HK-2 (cell line): ENCODE measurements around the gene KCNH1.

Experiments used
- DNase-seq: peaks from one replicate; pipeline ENCODE4 v3.0.0-alpha.2; 2018; ENCODE audit not compliant: unreplicated experiment

KCNH1 gene

DNA sequence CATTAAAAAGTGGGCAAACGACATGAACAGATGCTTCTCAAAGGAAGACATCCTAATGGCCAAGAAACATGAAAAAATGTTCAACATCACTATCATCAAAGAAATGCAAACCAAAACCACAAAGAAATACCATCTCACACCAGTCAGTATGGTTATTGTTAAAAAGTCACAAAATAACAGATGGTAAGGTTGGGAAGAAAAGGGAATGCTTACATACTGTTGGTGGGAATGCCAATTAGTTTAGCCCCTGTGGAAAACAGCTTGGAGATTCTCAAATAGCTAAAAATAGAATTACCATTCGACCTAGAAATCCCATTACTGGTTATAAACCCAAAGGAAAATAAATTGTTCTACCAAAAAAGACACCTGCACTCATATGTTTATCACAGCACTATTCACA is 369.4 kb downstream of the KCNH1 start:
- DNase-seq, result no peak

DNA sequence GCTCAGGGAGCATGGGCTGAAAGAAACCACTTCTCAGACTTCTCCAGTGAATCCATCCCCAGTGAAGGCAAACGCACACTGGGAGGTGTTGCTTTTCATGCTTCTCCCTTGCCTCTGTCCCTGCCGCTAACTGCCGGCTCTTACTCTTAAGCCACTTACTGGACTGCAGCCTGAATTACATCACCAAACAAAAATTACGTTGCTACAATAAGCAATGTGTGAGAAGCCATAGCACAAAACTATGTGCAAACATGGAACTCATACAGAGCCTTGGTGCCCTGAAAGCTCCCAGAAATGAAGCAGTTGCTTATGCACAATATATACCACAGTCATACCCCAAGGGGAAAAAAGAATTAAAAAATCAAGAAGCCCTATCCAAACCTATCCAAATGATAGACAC is 375.2 kb downstream of the KCNH1 start:
- no peak for DNase-seq

DNA sequence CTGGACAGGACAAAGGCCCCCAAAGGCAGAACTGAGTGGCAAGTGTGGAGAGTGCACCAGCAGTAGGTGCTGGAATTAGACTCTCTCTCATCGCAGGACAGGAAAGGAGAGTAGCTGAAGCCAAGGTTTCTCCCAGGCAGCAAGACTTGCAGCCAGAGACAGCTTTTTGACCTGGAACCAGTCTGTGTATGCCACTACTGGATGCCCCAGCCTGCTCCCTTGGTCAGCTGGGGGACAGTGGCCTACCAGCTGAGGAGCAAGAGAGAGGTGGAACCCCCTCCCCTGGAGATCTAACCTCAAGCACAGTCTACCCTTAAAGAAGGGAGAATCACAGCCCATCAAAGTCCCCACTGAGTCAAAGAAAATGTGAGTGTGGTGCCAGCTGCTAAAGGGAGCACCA is 375.7 kb downstream of the KCNH1 start:
- DNase-seq, result no peak

DNA sequence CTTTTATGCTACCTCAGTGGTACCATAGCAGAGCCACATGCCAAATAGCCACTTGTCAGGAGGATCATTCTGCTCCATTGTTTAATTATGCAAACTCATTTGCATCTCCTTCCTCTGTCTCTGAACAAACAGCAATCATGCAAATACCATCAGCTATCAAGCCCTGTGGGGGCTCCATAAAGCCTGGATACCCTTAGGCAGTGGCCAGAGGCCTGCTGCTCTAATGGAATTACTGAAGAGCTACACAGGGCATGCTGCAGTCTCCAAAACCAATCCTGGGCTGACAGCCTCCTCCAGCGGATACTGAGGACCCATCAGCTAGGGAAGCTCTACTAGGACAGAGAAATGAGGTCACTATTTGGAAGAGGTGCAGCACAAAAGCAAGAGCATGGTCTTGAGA is 376.3 kb downstream of the KCNH1 start:
- no peak for DNase-seq

DNA sequence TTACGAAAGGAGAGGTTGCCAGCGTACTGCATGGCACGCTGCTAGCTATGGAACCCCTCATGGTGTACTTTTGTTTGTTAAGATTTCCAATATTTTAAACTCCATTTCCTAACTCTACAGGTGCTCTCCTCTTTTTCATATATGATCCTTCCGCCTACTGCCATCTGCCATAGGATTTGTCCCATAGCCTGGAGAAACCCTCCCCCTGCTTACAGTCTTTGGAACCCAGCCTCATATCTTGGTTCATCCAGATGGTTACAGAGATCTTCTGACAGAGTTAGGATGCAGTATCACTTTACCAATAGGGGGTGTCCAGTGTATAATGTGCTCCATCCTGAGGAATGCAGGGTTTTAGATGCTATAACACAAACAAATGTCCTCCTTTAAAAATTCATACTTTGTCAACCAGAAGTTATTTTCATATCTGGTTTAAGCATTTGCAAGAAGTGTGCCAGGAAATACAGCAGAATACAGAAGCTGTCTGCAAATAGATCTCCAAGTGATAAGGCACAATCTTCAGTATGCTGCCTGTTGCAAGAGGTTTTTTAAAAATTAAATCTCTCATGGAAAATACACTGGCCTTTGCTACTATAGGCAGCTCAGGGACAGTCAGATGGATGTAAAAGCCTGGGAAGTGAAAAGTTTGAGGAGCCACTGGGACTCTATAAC is 377.8 kb downstream of the KCNH1 start:
- no peak for DNase-seq

DNA sequence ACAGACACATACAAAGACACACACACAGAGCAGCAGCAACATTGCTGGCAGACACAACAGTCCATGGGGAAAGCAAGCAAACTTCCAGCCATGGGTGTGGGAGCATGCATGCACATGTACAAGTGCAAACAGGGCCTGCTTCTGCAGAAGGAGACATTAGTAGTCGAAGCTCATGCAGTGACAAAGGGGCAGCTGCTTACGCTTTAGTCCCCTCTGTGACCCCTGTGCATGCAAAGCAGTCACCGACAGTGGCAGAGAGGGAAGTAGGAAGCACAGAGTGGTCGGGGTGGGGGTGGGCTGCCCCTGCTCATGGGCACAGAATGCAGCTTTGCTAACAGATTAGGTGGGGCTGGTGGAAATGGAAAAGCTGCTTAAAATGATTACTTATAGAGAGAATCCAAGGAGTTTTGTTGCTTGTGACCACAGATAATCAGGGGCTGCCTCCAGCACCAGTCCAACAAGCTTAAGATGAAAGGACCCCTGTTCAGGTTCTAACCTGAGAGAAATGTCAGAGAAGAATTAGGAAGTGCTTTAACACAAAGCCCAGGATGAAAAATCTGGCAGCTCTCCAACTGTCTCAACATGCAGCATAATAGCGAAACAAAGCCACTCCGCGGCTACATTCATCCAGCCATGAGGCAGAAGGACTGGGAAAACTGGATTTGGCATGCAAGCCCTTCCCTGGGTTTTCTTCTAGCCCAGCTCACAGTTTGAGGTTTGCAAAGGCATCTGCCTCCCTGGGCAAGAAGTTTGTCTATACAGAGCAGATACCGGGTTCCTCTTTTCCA is 378.9 kb downstream of the KCNH1 start:
- no peak for DNase-seq

DNA sequence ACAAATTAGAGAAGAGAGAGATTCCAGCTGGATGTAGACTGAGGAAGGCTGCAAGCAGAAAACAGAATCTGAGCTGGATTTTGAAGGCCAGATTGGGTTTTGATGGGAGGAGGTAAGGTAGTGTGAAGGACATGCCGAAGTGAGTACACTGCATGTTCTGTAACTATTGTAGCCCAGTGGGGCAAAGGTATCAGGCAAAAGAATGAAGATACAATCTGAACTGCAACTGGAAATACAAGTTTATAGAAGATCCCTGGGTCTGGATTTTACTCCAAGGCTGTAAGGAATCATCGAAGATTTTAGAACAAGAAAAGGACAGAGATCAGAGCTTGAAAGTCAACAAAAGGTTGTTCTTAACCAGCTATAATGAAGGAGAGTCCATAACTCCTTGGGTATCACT is 382.0 kb downstream of the KCNH1 start:
- DNase-seq, result no peak

DNA sequence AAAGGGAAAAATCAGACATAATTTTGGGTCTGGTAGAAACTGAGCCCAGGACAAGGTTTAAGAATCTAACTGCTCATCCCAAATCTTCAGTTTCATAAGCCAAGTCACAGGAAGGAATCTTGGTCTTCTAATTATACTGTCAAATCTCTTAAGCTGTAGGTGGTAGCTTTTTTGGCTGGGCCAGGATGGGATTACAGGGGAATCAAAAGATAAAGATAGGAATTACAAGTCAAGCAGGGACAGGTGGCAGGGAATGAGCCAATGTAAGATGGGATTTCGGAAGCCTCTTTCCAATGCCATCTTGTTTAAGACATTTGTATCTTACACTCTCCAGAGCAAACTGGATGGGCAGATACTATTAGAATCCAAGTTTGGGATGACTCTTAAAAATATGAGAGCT is 383.5 kb downstream of the KCNH1 start:
- DNase-seq, result no peak

DNA sequence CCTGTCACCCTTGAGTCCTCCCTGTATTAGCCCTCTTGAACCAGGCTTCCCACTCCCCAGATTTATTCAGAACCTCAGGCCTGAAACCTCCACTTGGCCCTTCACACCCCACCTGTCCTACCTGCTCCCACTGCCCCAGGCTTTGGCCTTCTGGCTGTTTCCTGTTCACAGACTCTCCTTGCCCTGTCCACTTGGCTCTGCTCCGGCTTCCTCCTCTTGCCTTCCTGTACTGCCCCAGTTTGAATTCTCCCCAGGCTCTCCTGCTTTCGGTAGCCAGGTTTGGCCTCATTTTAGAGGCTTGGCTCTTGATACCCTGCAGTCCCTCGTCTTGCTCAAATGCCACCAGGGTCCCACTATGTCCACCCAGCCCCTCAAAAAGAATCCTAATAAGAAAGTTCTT is 385.2 kb downstream of the KCNH1 start:
- DNase-seq, result no peak

DNA sequence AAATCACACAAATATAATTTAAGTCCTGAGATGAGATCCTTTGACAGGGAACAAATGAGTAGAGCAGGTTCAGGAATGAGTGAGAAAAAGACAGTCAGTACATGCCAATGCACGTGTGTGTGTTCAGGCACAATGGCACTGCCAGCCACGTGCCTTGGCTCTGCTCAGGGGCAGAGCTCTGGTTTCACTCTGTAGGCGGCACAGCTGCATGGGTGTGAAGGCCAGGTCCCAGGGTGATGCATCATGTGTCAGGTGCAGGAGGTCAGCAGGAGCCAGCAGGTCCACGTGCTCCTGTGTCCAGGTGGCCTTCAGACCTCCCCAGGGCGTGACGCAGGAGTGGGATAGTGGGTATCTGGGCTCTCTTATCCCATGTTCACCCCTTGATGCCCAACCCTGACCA is 386.1 kb downstream of the KCNH1 start:
- no peak for DNase-seq

DNA sequence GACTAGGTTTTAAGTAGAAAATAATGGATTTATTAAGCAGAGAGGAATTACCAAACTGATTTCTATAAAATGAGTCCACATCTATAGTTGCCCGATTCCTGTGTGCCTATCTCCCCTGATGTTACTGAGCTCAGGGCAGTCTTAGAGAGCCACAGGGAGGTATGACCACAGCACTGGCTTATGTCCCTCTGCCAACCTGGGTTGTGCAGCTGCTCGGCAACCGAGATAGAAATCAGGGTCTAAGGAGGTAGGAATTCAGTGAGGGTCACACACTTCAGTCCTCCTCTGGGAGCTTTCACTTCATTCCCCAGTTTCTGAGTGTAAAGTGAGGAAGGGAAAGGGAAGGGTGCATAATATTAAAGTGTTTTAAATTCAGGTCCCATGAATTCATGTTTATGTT is 386.8 kb downstream of the KCNH1 start:
- DNase-seq, result no peak

DNA sequence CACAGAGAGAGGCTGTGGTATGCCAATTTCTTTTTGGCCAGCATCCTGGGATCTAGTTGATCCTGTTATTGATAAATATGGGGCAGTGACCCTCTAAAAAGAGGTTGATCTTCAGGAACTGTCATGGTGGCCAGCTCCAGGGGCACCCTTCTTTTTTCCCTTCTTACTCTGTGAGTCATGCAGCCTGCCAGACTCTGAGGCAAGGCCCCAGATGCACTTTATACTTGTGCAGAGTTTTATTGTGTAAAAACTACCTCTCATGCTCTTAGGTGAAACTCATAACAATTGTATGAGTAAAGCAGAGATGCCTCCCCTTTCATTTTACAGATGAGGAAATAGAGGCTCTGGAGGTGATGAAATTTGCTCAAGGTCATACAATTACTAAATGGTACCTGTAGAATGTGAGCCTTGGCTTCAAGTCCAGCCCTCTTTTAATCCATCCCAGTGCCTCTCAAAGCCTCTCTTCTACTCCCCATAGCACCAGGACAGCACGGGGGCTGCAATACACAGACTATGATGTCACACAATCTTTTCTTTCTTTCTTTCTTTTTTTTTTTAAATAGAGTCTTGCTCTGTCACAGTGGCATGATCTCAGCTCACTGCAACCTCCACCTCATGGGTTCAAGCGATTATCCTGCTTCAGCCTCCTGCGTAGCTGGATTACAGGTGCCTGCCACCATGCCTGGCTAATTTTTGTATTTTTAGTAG is 387.8 kb downstream of the KCNH1 start:
- no peak for DNase-seq

DNA sequence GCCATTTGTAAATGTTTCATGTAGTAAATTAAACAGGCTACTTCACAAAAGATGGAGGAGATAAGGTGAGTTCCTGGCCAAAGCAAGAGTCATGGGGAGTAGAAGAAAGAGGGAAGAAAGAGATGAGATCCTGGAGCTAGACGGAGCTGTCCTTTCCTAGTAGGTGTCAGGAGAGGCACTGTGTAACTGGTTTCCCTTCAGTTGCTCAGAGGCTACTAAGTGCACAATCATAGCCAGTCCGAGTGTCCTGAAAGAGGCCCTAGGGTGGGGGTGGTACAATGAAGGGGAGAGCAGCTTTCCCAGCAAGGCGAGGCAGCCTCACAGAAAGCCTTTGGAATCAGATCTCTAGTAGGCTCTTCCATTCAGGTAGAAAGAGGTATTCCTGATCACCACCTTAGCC is 390.9 kb downstream of the KCNH1 start:
- DNase-seq, result no peak

DNA sequence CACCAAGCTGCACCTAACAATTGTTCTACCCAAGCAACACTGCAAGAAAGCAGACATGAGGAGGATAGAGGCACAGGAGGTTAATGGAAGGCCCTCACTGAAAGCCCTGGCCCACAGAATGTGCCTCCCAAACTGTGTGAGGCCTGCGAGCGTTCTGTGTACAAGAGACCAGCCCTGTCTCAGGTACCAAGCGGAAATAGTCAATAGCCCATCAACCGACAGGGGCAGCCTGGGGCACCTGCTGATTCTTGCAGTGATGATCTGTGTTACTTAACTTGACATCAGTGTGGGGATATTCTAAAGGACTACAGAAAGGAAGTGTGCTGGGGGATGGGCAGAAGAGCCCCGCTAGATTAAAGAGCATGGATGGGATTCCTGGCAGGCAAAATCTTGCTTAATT is 392.4 kb downstream of the KCNH1 start:
- DNase-seq, result no peak

DNA sequence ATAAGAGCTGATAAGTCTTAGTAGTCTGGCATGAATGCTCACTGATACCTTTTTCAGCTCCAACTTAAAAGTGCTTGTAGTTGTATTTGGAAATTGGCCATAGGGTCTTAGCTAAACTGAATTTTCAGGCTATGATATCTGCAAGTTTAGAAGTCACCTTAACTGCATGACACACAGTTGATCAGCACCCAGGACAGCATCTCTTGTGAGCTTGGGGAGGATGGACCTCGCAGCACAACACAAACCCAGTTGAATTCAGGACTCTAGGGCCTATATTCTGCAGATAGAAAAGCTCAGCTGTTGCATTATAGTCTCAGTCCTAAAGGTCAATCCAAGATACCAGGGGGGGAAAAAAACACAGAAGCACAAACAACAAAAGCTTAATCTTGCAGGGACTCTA is 394.3 kb downstream of the KCNH1 start:
- no peak for DNase-seq

DNA sequence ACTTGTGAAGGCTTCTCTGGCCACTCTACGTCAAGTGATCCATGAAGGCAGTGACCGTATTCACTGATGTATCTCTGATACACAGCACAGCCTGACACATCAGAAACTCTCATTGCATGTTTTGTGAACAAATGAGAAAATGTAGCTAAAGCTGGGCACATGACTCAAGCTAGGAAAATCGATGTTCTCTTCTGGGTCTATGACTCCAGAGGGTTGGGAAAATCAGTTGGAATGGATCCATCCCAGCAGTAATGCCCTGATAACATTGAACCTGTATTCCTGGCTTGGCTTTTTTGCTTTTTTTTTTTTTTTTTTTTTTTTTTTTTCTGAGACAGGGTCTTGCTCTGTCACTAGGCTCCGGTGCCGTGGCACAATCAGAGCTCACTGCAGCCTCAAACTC is 395.7 kb downstream of the KCNH1 start:
- DNase-seq, result no peak

DNA sequence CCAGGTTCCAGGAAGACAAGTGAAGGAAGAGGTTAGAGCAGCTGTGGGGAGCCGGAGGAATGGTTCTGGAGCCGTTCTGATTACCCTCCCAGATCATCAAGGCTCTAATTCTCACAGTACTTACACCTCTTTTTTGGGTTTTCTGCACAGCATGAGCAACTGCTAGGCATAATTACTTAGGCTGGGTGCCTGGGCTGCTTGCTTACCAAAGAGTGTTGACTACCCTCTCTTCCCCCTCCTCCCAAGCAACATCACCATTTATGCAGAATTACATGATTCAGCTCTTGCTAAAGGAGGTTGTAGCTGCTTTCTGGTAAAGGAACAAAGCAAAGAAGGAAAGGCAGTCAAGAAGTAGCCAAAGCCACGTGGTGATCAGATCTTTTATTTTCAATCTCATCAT is 397.2 kb downstream of the KCNH1 start:
- DNase-seq, result no peak

DNA sequence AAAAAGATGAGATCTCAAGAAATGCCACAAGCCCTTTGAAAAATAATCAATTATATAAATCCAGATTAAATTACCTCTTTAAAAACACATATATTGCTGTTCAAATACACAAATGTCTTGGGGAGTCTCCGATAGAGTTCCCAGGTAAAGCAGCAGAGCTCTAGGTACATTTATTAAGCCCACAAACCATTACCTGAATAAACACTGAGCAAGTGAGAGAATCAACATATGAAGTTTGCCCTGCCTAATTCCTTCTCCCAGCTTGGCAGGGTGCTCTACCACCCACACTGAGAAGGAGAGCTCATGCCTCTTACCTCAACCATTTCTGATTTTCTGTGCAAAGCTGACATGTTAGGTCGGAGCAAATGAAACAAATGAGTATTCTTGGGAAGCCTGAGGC is 402.4 kb downstream of the KCNH1 start:
- DNase-seq, result no peak

DNA sequence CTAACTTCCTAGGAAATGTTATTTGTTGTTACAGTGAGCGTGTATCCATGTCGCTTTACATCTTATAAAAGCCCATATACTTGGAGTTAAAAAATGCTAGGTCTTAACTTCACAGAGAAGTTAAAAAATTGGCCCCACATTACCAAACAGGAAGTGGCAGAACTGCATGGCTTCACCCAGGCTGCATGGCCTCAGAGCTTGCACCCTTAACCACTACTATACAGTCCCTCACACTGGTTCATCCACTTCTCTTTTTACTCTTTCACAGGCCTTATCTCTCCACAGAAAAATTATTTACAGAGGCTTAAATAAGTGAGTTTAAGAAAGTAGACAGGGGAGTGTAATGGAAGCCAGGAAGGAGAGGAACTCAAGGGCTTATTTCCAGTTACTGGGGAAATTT is 402.8 kb downstream of the KCNH1 start:
- no peak for DNase-seq

DNA sequence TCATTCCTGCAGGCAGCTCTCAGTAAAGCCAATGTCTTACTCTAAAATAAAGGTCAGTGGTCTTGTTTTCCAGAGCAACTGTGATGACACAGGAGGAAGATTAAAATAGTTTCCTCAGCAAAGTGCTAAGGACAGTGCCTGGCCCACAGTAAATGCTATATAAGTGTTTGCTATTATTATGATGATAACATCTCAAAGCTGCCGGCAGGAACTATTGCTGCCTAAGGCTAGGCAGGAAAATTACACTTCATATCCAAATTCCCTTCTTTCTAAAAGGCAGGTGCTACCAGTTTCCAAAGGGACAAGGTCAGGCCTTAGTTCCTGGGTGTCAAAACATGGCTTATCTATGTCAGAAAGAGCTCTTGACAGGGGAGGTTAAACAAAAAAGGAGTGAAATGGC is 403.9 kb downstream of the KCNH1 start:
- DNase-seq, result no peak

DNA sequence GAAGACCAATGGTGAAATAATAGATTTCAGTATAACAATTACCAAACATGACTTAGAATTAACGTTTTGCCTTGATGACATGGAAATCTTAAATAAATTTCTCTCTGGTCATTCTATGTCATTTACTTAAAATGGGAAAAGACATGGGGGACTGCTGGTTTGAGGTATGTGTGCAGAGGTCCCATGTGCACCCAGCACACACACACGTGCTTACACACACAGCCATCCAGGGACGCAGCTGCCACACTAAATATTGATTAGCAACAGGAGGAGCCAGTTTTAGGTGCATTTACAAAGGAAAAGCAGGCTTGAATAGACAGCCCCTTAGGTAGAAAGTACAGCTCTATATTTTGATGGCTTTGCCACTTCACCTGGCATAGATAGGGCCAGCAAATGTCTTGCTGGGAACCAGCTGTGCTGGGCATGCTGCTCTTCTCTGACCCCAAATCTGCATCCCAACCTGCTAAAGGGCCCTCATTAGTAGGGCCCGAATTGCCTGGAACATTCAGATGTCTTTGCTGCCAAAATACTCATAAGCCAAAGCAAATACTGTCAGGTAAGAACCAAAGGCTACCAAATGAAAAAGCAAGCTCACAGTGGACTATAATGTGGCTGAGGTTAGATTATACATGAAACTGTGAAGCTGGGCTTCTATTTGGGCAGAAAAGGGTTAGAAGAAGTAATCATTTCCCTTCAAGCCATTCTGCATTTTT is 405.4 kb downstream of the KCNH1 start:
- no peak for DNase-seq

DNA sequence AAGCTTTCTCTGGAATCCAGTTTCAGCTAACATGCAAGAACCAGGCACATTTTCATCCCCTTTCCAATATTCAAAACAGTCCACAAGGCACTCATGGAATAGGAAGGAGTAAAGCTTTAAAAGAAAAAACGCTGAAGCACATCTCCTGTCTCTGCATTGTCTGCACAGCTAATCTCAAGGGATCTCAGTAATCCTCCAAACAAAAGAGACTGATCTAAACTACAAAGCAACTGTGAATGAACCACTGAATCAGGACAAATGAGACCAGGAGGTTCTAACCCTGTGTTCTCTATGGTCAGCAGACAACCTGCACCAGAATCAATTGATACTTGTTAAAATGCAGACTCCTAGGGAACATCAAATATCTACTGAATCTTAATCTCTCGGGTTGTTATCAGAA is 406.2 kb downstream of the KCNH1 start:
- no peak for DNase-seq

DNA sequence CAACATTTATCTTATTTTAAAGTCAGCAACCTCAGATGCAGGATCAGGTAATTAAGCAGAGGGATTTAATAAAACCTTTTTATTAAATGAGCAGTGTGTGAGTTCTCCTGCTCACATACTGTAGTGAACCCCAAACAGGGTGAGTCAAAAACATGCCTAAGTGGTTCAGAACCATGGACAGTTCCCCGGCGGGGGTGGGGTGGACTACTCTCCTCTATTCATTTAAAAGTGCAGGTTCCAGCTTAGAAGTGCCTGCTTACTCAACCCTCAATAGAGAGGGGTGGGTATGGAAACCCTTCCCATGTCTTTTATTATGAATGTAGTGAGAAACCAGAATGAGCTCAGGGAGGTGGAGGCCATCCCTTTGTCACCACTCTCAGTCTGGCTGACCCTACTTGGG is 407.3 kb downstream of the KCNH1 start:
- peak; percentile 69 for DNase-seq
